ENCODE results near the gene NR0B2.
A peak's percentile ranks its signal among the peaks of the same experiment; 100 is the strongest.

The NR0B2 gene

GRCh38 chr1:26938659-26939025 lies 24.9 kb upstream of the NR0B2 start:
- H3K4me3 ChIP-seq (ENCODE audit: control insufficient read depth, low read depth, low read length): no peak overlapping the region
- DNase-seq (ENCODE audit: low read depth): no peak
- TF ChIP-seq, protein P1, sequence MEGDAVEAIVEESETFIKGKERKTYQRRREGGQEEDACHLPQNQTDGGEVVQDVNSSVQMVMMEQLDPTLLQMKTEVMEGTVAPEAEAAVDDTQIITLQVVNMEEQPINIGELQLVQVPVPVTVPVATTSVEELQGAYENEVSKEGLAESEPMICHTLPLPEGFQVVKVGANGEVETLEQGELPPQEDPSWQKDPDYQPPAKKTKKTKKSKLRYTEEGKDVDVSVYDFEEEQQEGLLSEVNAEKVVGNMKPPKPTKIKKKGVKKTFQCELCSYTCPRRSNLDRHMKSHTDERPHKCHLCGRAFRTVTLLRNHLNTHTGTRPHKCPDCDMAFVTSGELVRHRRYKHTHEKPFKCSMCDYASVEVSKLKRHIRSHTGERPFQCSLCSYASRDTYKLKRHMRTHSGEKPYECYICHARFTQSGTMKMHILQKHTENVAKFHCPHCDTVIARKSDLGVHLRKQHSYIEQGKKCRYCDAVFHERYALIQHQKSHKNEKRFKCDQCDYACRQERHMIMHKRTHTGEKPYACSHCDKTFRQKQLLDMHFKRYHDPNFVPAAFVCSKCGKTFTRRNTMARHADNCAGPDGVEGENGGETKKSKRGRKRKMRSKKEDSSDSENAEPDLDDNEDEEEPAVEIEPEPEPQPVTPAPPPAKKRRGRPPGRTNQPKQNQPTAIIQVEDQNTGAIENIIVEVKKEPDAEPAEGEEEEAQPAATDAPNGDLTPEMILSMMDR (conservative IDR thresholded peaks at IDR 0.05; ENCODE audit: control insufficient read depth, insufficient read depth, low read depth, low read length): no peak

DNA sequence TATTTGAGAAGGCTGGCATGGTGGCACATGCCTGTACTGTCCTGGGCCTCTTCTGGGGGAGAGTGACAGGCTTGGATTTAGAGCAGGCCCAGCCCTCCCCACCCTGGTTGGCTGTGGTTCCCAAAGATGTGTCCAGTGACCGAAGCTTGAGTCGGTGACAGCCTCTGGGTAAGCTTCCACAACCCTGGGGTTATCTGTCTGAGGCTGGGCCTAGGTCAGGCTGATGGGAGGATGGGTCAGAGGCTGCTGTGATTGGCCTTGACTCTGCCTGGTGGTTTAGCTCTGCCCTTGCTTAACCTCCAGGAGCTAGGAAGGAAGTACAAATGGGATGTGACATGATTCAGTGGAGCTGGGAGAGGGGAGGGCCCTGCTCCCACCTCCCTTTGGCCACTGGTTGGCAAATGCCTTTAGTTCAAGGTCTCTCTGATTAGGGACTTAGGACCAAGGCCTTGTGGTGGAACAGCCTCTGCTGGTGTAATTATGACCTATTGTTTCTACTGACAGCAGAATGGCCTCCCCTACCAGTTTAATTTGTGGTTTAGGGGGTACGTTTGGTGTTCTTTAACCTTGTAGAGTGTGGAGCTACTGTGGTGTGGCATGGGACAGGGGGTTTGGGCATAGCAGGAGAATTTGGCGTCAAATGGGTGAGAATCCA lies 24.4 kb upstream of the NR0B2 start:
- no peak overlapping the region for H3K4me3 ChIP-seq (ENCODE audit: control insufficient read depth, low read depth, low read length)
- DNase-seq (ENCODE audit: low read depth): no peak
- TF ChIP-seq, protein P1 (conservative IDR thresholded peaks at IDR 0.05; ENCODE audit: control insufficient read depth, insufficient read depth, low read depth, low read length): no peak

DNA sequence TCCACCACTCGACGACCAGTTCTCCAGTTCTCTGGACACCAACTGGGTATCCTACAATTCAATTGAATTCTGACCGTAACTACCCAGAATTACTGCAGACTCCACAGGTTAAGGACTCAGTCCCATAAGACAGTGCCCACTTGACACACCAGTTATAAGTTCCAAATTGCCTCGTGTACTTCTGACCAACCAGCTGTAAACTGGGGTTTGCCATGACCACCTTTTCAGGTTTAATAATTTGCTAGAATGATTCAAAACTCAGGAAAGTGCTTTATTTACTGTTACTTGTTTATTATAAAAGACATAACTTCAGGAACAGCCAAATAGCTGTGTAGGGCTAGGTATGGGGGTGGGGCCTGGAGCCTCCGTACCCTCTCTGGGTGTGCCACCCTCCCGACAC lies 23.0 kb upstream of the NR0B2 start:
- DNase-seq (ENCODE audit: low read depth): no peak
- no peak overlapping the region for H3K4me3 ChIP-seq (ENCODE audit: control insufficient read depth, low read depth, low read length)
- TF ChIP-seq, protein P1 (conservative IDR thresholded peaks at IDR 0.05; ENCODE audit: control insufficient read depth, insufficient read depth, low read depth, low read length): no peak

- TF ChIP-seq, protein P1 (conservative IDR thresholded peaks at IDR 0.05; ENCODE audit: control insufficient read depth, insufficient read depth, low read depth, low read length): no peak
- H3K4me3 ChIP-seq (ENCODE audit: control insufficient read depth, low read depth, low read length): no peak overlapping the region
- DNase-seq (ENCODE audit: low read depth): no peak
Observed at GRCh38 chr1:26932531-26932930, 18.8 kb upstream of the NR0B2 start.

DNA sequence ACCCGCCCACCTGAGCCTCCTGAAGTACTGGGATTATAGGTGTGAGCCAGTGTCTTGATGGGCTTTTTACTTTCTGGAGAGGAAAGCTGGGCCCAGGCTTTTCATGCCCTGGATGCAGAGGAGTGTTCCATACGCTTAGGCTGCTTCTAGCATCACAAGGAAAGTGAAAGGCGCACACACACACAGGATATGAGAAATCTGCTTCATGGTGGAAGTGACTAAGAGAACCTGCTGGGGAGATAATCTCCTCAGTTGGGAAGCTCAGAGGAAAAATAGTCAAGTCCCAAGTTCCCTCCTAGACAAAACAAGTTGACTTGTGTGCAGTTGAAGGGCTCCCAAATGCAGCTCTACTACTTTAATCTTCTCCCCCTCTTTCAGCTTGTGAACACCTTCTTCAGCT lies 9.9 kb upstream of the NR0B2 start:
- peak; percentile 19 for DNase-seq (ENCODE audit: low read depth)
- TF ChIP-seq, protein P1 (conservative IDR thresholded peaks at IDR 0.05; ENCODE audit: control insufficient read depth, insufficient read depth, low read depth, low read length): no peak
- no peak overlapping the region for H3K4me3 ChIP-seq (ENCODE audit: control insufficient read depth, low read depth, low read length)

DNA sequence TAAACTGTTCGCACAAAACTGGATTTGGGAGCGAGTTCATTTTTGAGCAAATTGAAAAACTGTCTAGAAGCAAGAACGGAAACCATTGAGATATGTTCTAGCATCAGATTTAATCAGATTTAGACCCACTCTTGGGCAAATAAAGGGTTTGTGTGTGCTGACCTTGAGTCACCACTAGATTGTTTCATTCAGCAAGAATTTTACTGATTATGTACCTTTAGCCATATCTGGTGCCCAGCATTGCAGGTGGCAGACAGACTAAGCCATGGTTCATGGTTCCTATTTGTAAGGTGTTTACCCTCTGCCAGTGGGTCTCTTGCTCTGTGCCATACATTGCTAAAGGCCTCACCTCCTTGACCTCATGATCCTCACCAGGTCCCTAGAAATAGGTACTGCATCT lies 9.1 kb upstream of the NR0B2 start:
- TF ChIP-seq, protein P1 (conservative IDR thresholded peaks at IDR 0.05; ENCODE audit: control insufficient read depth, insufficient read depth, low read depth, low read length): no peak
- H3K4me3 ChIP-seq (ENCODE audit: control insufficient read depth, low read depth, low read length): peak overlapping the region; percentile 89
- DNase-seq (ENCODE audit: low read depth): no peak

- DNase-seq (ENCODE audit: low read depth): no peak
- peak overlapping the region; percentile 89 for H3K4me3 ChIP-seq (ENCODE audit: control insufficient read depth, low read depth, low read length)
- TF ChIP-seq, protein P1 (conservative IDR thresholded peaks at IDR 0.05; ENCODE audit: control insufficient read depth, insufficient read depth, low read depth, low read length): no peak
Observed at GRCh38 chr1:26922431-26922729, 8.6 kb upstream of the NR0B2 start.

All from fibroblast of mammary gland (primary cell).